Stimulated activated CD4-positive, alpha-beta T cell treated with anti-CD3 and anti-CD28 coated beads, Interleukin-4, amount 100 ng/mL, for 1 hour (primary cell): ENCODE data around the gene ADAMTS12.

Source experiments
- DNase-seq: peaks from one replicate; pipeline ENCODE4 v3.0.0-alpha.2; 2020

The ADAMTS12 gene

GRCh38 chr5:33795496-33795895, 96.3 kb downstream of the ADAMTS12 start:
- DNase-seq, result no peak

GRCh38 chr5:33794550-33795181, 97.1 kb downstream of the ADAMTS12 start:
- DNase-seq, result no peak

GRCh38 chr5:33793836-33794549, 97.8 kb downstream of the ADAMTS12 start:
- DNase-seq, result no peak

- no peak for DNase-seq
Measured at GRCh38 chr5:33793276-33793675, 98.5 kb downstream of the ADAMTS12 start.

GRCh38 chr5:33792559-33792958, 99.2 kb downstream of the ADAMTS12 start:
- no peak for DNase-seq

GRCh38 chr5:33789567-33789957, 102.2 kb downstream of the ADAMTS12 start:
- no peak for DNase-seq

- DNase-seq, result no peak
Measured at GRCh38 chr5:33788922-33789566, 102.7 kb downstream of the ADAMTS12 start.

GRCh38 chr5:33785571-33785970, 106.2 kb downstream of the ADAMTS12 start:
- no peak for DNase-seq

GRCh38 chr5:33781286-33781685, 110.5 kb downstream of the ADAMTS12 start:
- DNase-seq, result no peak

- DNase-seq, result no peak
Measured at GRCh38 chr5:33776151-33776660, 115.6 kb downstream of the ADAMTS12 start.

GRCh38 chr5:33774341-33774740, 117.4 kb downstream of the ADAMTS12 start:
- DNase-seq, result no peak

- DNase-seq, result no peak
Measured at GRCh38 chr5:33772380-33772897, 119.4 kb downstream of the ADAMTS12 start.

- DNase-seq, result no peak
Measured at GRCh38 chr5:33769968-33770367, 121.8 kb downstream of the ADAMTS12 start.

GRCh38 chr5:33769196-33769595, 122.6 kb downstream of the ADAMTS12 start:
- DNase-seq, result no peak

GRCh38 chr5:33766023-33766422, 125.8 kb downstream of the ADAMTS12 start:
- no peak for DNase-seq

- DNase-seq, result no peak
Measured at GRCh38 chr5:33764786-33765185, 127.0 kb downstream of the ADAMTS12 start.

- DNase-seq, result no peak
Measured at GRCh38 chr5:33763435-33763834, 128.4 kb downstream of the ADAMTS12 start.

GRCh38 chr5:33762859-33763258, 128.9 kb downstream of the ADAMTS12 start:
- DNase-seq, result no peak

- no peak for DNase-seq
Measured at GRCh38 chr5:33761139-33761538, 130.7 kb downstream of the ADAMTS12 start.

GRCh38 chr5:33758737-33759136, 133.1 kb downstream of the ADAMTS12 start:
- DNase-seq, result no peak

GRCh38 chr5:33756491-33756890, 135.3 kb downstream of the ADAMTS12 start:
- no peak for DNase-seq

- DNase-seq, result no peak
Measured at GRCh38 chr5:33755231-33755630, 136.6 kb downstream of the ADAMTS12 start.

GRCh38 chr5:33753704-33754103, 138.1 kb downstream of the ADAMTS12 start:
- no peak for DNase-seq

- no peak for DNase-seq
Measured at GRCh38 chr5:33748754-33749153, 143.0 kb downstream of the ADAMTS12 start.
